HepG2 (cell line): Measurements from ENCODE around the gene CD99L2. TPM values are rescaled to one million over a fixed set of nuclear protein-coding genes. Genes with fewer than 3 reads are reported as not detected.

Experiments
- ATAC-seq: fragments of 200-7000 bp; cut with Tn5 transposase; 3 replicates; pipeline ENCODE4 v1.9.1; 2020; ENCODE audit warnings: mild to moderate bottlenecking, moderate library complexity
- BruUV-seq: library from RNA; stranded (reverse); fragments of 400-500 nt; replicated peaks from 2 replicates; lab custom pipeline; 2021; lab: Mats Ljungman, UMichigan
- CTCF ChIA-PET: fragments of 300-600 bp; formaldehyde crosslinking; extraction: SDS; loops from one replicate; lab custom pipeline; 2021; ENCODE audit warnings: low total read pairs, inconsistent platforms, low intra/inter-chr PET ratio; lab: Yijun Ruan, JAX
- POLR2A ChIA-PET: fragments of 350-600 bp; sonication (Branson Sonifier 250); formaldehyde crosslinking; loops from one replicate; lab custom pipeline; 2020; ENCODE audit warnings: antibody characterized with exemption, inconsistent platforms; lab: Yijun Ruan, JAX
- DNase-seq: peaks from one replicate; pipeline ENCODE4 v3.0.0-alpha.2; 2015; ENCODE audit warnings: low spot score
- FAIRE-seq: peaks from 3 replicates; lab custom pipeline; 2011; peaks lifted over from hg19 to GRCh38; lab: Jason Lieb, UNC
- H2AFZ ChIP-seq: one replicate; pipeline ENCODE4 v1.6.1; 2011; ENCODE audit warnings: low read length, inconsistent platforms
- H3K27ac ChIP-seq: fragments of 300-600 bp; 3 replicates; pipeline ENCODE4 v1.8.0; 2011; ENCODE audit warnings: mixed run types, mild to moderate bottlenecking, mixed read lengths, low read length, inconsistent platforms; ENCODE audit not compliant: insufficient read depth; ENCODE audit errors: extremely low read length
- H3K27me3 ChIP-seq, 2 experiments: fragments of 200-600 bp in 1 of 2; 2 replicates in 1 of 2; 3 replicates in 1 of 2; pipeline versions ENCODE4 v1.6.0 to v1.8.0; 2011; ENCODE audit warnings: low read length in 2 of 2, mild to moderate bottlenecking in 2 of 2, moderate library complexity in 2 of 2, inconsistent platforms in 1 of 2; ENCODE audit not compliant: insufficient read depth in 2 of 2, control insufficient read depth in 1 of 2
- H3K36me3 ChIP-seq, 2 experiments: fragments of 200-600 bp in 1 of 2; replicated peaks in 1 of 2; 2 replicates in 1 of 2; 3 replicates in 1 of 2; pipeline versions ENCODE4 v1.5.1 to v1.8.0; 2011; ENCODE audit warnings: low read length in 2 of 2, inconsistent platforms in 1 of 2; ENCODE audit not compliant: insufficient read depth in 2 of 2, control insufficient read depth in 1 of 2
- H3K4me1 ChIP-seq: 2 replicates; pipeline ENCODE4 v1.5.1; 2012; ENCODE audit warnings: low read length, inconsistent platforms; ENCODE audit not compliant: insufficient read depth
- H3K4me2 ChIP-seq: 2 replicates; pipeline ENCODE4 v1.6.0; 2011; ENCODE audit warnings: low read depth, low read length, inconsistent platforms
- H3K4me3 ChIP-seq, 3 experiments: fragments of 200-600 bp in 1 of 3; sonication (generic), shearing (Covaris generic) in 1 of 3; replicated peaks in 1 of 3; 2 replicates each; pipeline ENCODE4 v1.5.1; 2011 to 2016; ENCODE audit warnings: low read length in 3 of 3, inconsistent platforms in 2 of 3, low read depth in 2 of 3, mild to moderate bottlenecking in 2 of 3, control low read depth in 1 of 3, mixed read lengths in 1 of 3; ENCODE audit not compliant: insufficient read depth in 1 of 3
- H3K79me2 ChIP-seq: one replicate; pipeline ENCODE4 v1.6.1; 2011; ENCODE audit warnings: low read length, inconsistent platforms; ENCODE audit not compliant: insufficient read depth
- H3K9ac ChIP-seq: 2 replicates; pipeline ENCODE4 v1.6.0; 2011; ENCODE audit warnings: mild to moderate bottlenecking, low read depth, low read length, inconsistent platforms; ENCODE audit not compliant: insufficient read depth
- H3K9me3 ChIP-seq: 2 replicates; pipeline ENCODE4 v1.5.1; 2012; ENCODE audit warnings: mild to moderate bottlenecking, low read length
- H4K20me1 ChIP-seq: 2 replicates; pipeline ENCODE4 v1.6.0; 2011; ENCODE audit warnings: inconsistent platforms, mild to moderate bottlenecking, low read length, moderate library complexity; ENCODE audit not compliant: insufficient read depth
- BRD4 ChIP-seq: sonication (generic); formaldehyde crosslinking; IDR thresholded peaks from 2 replicates; pipeline ENCODE4 v1.4.0; 2020; ENCODE audit warnings: missing genetic modification reagents
- KLF9 ChIP-seq: IDR thresholded peaks from 2 replicates; pipeline ENCODE4 v1.6.1; 2016; ENCODE audit warnings: low read depth
- NFKBIZ ChIP-seq: IDR thresholded peaks from 2 replicates; pipeline ENCODE4 v1.6.1; 2018; ENCODE audit warnings: missing genetic modification reagents, missing compliant biosample characterization
- NONO ChIP-seq, 2 experiments: fragments of 450-650 bp in 1 of 2; sonication (generic) in 1 of 2; formaldehyde crosslinking in 1 of 2; IDR thresholded peaks in 1 of 2; conservative IDR thresholded peaks in 1 of 2; 2 replicates each; pipeline versions ENCODE4 v1.6.1 to v1.8.0; 2017 to 2022; ENCODE audit warnings: mild to moderate bottlenecking in 1 of 2, missing genetic modification reagents in 1 of 2, moderate library complexity in 1 of 2
- POGZ ChIP-seq: sonication (generic); formaldehyde crosslinking; IDR thresholded peaks from 2 replicates; pipeline ENCODE4 v1.4.0; 2020; ENCODE audit warnings: mild to moderate bottlenecking, missing genetic modification reagents
- RNF2 ChIP-seq: fragments of 450-650 bp; conservative IDR thresholded peaks from 2 replicates; pipeline ENCODE4 v1.6.1; 2016; ENCODE audit warnings: low read depth
- ZFP41 ChIP-seq: sonication (generic); formaldehyde crosslinking; IDR thresholded peaks from 2 replicates; pipeline ENCODE4 v1.4.0; 2020; ENCODE audit warnings: mild to moderate bottlenecking, missing genetic modification reagents, borderline replicate concordance
- ZIK1 ChIP-seq: sonication (generic); formaldehyde crosslinking; IDR thresholded peaks from 2 replicates; pipeline ENCODE4 v1.5.0; 2020; ENCODE audit warnings: mild to moderate bottlenecking, low read depth, missing genetic modification reagents, borderline replicate concordance
- ZNF124 ChIP-seq: sonication (generic); formaldehyde crosslinking; IDR thresholded peaks from 2 replicates; pipeline ENCODE4 v1.4.0; 2020; ENCODE audit warnings: missing genetic modification reagents
- ZNF3 ChIP-seq: IDR thresholded peaks from 2 replicates; pipeline ENCODE4 v1.7.0; 2017; ENCODE audit warnings: inconsistent platforms
- ZNF337 ChIP-seq: sonication (generic); formaldehyde crosslinking; IDR thresholded peaks from 2 replicates; pipeline ENCODE4 v1.5.1; 2020; ENCODE audit warnings: missing genetic modification reagents, low read depth, mild to moderate bottlenecking, borderline replicate concordance
- ZNF451 ChIP-seq: sonication (generic); formaldehyde crosslinking; IDR thresholded peaks from 2 replicates; pipeline ENCODE4 v1.5.0; 2020; ENCODE audit warnings: mild to moderate bottlenecking, missing genetic modification reagents
- ZNF7 ChIP-seq: IDR thresholded peaks from 2 replicates; pipeline ENCODE4 v1.6.1; 2016; ENCODE audit warnings: missing biosample characterization, missing genetic modification reagents
- ZSCAN5A ChIP-seq: sonication (generic); formaldehyde crosslinking; IDR thresholded peaks from 2 replicates; pipeline ENCODE4 v1.8.0; 2022; ENCODE audit warnings: mild to moderate bottlenecking, missing genetic modification reagents, borderline replicate concordance
- WGBS: methylation state at CpG from one replicate; pipeline ENCODE4 v1.1.6; 2017; ENCODE audit warnings: low lambda C conversion rate; 5-methylcytosine and 5-hydroxymethylcytosine counted together
- in situ Hi-C: cut with HindIII; loops from 2 replicates; pipeline ENCODE4 v1.10.0; 2017; ENCODE audit warnings: low pct_unique_long_range_greater_than_20kb; ENCODE audit not compliant: extremely low pct_ligation_motif_present
- intact Hi-C: fragments of 100-400 bp; cut with micrococcal nuclease; formaldehyde crosslinking; loops from one replicate; pipeline ENCODE4 v1.10.0; 2022; ENCODE audit not compliant: unreplicated experiment
- polyA plus RNA-seq, 8 experiments: library from polyadenylated mRNA; depleted of rRNA in 3 of 8; stranded (reverse) in 7 of 8; unstranded in 1 of 8; fragments of >200 nt; fragmentation: Illumina TruSeq in 4 of 8; extraction: Trizol in 4 of 8; gene quantifications; 2 replicates each; pipeline versions ENCODE4 v1.2.1 to v1.2.3, GENCODE V29; 2011 to 2016; ENCODE audit warnings: low read depth in 4 of 8, missing spikeins in 1 of 8, mixed read lengths in 1 of 8; ENCODE audit not compliant: insufficient read depth in 1 of 8
- total RNA-seq, 5 experiments: library from RNA; depleted of rRNA; stranded (reverse); fragments of >200 nt; fragmentation: Illumina TruSeq; extraction: Trizol; gene quantifications; 2 replicates each; pipeline ENCODE4 v1.2.3, GENCODE V29; 2016; ENCODE audit warnings: low read depth in 1 of 5
- TF ChIP-seq, protein P1 (sequence below): sonication (generic); formaldehyde crosslinking; IDR thresholded peaks from 2 replicates; pipeline ENCODE4 v1.4.0; 2020; ENCODE audit warnings: mild to moderate bottlenecking, missing genetic modification reagents
- TF ChIP-seq, protein P2 (sequence below): sonication (generic); formaldehyde crosslinking; conservative IDR thresholded peaks from 2 replicates; pipeline ENCODE4 v1.4.0; 2020; ENCODE audit warnings: missing genetic modification reagents

The CD99L2 gene
- total and polyA plus RNA-seq, 2 of the 13 experiments (the other 11 are each of a cell fraction or from before 2014, with no cell fraction given) = 6.9 to 7.6 TPM

DNA sequence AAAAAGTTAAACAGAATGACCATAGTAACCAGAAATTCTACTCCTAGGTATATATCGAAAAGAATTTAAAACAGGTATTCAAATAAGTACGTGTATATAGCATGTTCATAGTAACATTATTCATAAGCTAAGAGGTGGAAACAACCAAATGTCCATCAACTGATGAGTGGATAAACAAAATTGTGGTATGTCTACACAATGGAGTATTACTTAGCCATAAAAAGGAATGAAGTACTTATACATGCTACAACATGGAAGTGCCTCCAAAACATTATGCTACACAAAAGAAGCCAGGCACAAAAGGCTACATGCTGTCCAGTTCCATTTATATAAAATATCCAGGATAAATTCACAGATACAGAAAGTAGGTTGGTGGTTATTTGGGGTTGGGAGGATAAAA is 76.5 kb downstream of the CD99L2 start:
- Histone ChIP-seq H3K36me3 (no peaks in the 10 kb centered on the region), H3K4me1 (no peaks in the 10 kb centered on the region), H3K79me2 (no peaks in the 10 kb centered on the region), H3K4me2 (no peak overlapping the region), H2AFZ (no peak overlapping the region), H4K20me1 (no peaks in the 10 kb centered on the region), H3K9ac (no peak overlapping the region), H3K9me3 (no peaks in the 10 kb centered on the region), H3K4me3 (no peak overlapping the region), H3K27ac (no peak overlapping the region), H3K27me3 (no peaks in the 10 kb centered on the region)
- in situ Hi-C loops = no loop called here
- 86% methylated on average over 2 of the region's 2 CpGs for WGBS
- TF ChIP-seq ZNF337 (CRISPR knock-in tag) = no peak
- TF ChIP-seq ZFP41 (CRISPR knock-in tag) = no peak
- TF ChIP-seq ZNF7 (CRISPR knock-in tag) = no peak
- no peak for TF ChIP-seq POGZ (CRISPR knock-in tag)
- no peak for TF ChIP-seq ZIK1 (CRISPR knock-in tag)
- no peak for TF ChIP-seq ZSCAN5A
- TF ChIP-seq NFKBIZ (CRISPR knock-in tag) = no peak
- no peak for TF ChIP-seq ZNF3 (CRISPR knock-in tag)
- TF ChIP-seq KLF9 (CRISPR knock-in tag) = no peak
- DNase-seq = no peak
- ATAC-seq = no peak
- POLR2A ChIA-PET = no interaction called here
- intact Hi-C loops = no loop called here
- no TSS peak for BruUV-seq
- CTCF ChIA-PET = no interaction called here
- FAIRE-seq = no peak

DNA sequence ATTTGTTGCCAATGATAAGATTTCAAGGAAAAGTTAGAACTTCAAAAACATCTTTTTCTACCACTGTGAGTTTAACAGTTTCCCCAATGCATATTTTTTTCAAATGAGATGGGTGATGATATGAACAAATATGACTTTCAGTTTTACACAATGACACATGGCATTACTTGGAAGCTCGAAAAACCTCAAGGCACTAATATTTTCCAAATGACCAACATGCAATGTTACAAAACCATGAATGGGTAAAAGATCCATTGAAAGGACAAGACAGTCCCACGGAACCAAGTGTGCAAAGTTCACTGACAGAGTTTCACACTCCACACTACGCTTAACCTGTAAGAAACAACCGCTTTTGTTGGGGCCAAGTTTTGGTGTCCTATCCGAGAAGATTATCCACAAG is 84.5 kb downstream of the CD99L2 start:
- CTCF ChIA-PET = no interaction called here
- Histone ChIP-seq H2AFZ (no peak overlapping the region), H3K4me3 (no peak overlapping the region), H4K20me1 (no peaks in the 10 kb centered on the region), H3K4me1 (no peaks in the 10 kb centered on the region), H3K9me3 (no peaks in the 10 kb centered on the region), H3K4me2 (no peak overlapping the region), H3K36me3 (no peaks in the 10 kb centered on the region), H3K27me3 (no peaks in the 10 kb centered on the region), H3K9ac (no peak overlapping the region), H3K27ac (no peak overlapping the region), H3K79me2 (no peaks in the 10 kb centered on the region)
- intact Hi-C loops (no loop called here), in situ Hi-C loops (no loop called here)
- BruUV-seq = no TSS peak
- POLR2A ChIA-PET = no interaction called here
- 77% methylated on average over 2 of the region's 5 CpGs for WGBS
- no peak for FAIRE-seq
- no peak for ATAC-seq
- DNase-seq = no peak
- TF ChIP-seq NONO (IDR thresholded peaks at IDR 0.05) = no peak
- TF ChIP-seq NONO (CRISPR knock-in tag; conservative IDR thresholded peaks at IDR 0.05) = no peak
- TF ChIP-seq, protein P1, sequence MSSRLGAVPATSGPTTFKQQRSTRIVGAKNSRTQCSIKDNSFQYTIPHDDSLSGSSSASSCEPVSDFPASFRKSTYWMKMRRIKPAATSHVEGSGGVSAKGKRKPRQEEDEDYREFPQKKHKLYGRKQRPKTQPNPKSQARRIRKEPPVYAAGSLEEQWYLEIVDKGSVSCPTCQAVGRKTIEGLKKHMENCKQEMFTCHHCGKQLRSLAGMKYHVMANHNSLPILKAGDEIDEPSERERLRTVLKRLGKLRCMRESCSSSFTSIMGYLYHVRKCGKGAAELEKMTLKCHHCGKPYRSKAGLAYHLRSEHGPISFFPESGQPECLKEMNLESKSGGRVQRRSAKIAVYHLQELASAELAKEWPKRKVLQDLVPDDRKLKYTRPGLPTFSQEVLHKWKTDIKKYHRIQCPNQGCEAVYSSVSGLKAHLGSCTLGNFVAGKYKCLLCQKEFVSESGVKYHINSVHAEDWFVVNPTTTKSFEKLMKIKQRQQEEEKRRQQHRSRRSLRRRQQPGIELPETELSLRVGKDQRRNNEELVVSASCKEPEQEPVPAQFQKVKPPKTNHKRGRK = no peak
- TF ChIP-seq, protein P2, sequence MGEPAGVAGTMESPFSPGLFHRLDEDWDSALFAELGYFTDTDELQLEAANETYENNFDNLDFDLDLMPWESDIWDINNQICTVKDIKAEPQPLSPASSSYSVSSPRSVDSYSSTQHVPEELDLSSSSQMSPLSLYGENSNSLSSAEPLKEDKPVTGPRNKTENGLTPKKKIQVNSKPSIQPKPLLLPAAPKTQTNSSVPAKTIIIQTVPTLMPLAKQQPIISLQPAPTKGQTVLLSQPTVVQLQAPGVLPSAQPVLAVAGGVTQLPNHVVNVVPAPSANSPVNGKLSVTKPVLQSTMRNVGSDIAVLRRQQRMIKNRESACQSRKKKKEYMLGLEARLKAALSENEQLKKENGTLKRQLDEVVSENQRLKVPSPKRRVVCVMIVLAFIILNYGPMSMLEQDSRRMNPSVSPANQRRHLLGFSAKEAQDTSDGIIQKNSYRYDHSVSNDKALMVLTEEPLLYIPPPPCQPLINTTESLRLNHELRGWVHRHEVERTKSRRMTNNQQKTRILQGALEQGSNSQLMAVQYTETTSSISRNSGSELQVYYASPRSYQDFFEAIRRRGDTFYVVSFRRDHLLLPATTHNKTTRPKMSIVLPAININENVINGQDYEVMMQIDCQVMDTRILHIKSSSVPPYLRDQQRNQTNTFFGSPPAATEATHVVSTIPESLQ = no peak
- TF ChIP-seq ZNF451 (CRISPR knock-in tag) = no peak
- no peak for TF ChIP-seq BRD4 (CRISPR knock-in tag)
- TF ChIP-seq ZNF124 (CRISPR knock-in tag) = no peak
- no peak for TF ChIP-seq RNF2
